ENCODE measurements around the gene NKIRAS1.

GRCh38 chr3:23895181-23895580 lies 21.6 kb downstream of the NKIRAS1 start:
- TF ChIP-seq EZH2 (IDR thresholded peaks at IDR 0.05; ENCODE audit: borderline replicate concordance, insufficient read depth, low read depth, low read length, poor library complexity, severe bottlenecking): no peak
- no peak for TF ChIP-seq CTCF (IDR thresholded peaks at IDR 0.05)

Data from B cell (primary cell).